ENCODE measurements around the gene ZNF746. TPM values are rescaled to one million over a fixed set of nuclear protein-coding genes. Genes with fewer than 3 reads are reported as not detected.

ZNF746 gene
- total RNA-seq, 1 donor from 2014 or later: 24.7 TPM

- TF ChIP-seq EZH2 (IDR thresholded peaks at IDR 0.05; ENCODE audit: insufficient read depth, low read length) (no peak), CTCF (IDR thresholded peaks at IDR 0.05; ENCODE audit: insufficient read depth, low read depth, low read length) (no peak)
- Histone ChIP-seq H3K36me3 (ENCODE audit: insufficient read depth, low read length) (peaks cover 48% of the 10 kb centered on the region), H3K9ac (ENCODE audit: low read length) (no peak overlapping the region), H3K4me3 (ENCODE audit: insufficient read depth, low read depth, low read length) (no peak overlapping the region), H3K27me3 (ENCODE audit: insufficient read depth, low read length) (no peaks in the 10 kb centered on the region), H3K27ac (ENCODE audit: low read depth, low read length) (no peak overlapping the region), H3K4me1 (ENCODE audit: insufficient read depth, low read length) (no peaks in the 10 kb centered on the region), H3K79me2 (ENCODE audit: insufficient read depth, low read length) (peaks cover 20% of the 10 kb centered on the region), H2AFZ (ENCODE audit: low read depth, low read length) (no peak overlapping the region), H3K9me3 (ENCODE audit: insufficient read depth, low read depth, low read length) (no peaks in the 10 kb centered on the region), H3K4me2 (ENCODE audit: low read length) (no peak overlapping the region), H4K20me1 (ENCODE audit: insufficient read depth, low read length) (peaks cover 32% of the 10 kb centered on the region)
- Mint-ChIP-seq H3K36me3 (ENCODE audit: low read depth, unreplicated experiment) (peaks cover 23% of the 10 kb centered on the region), H3K4me3 (ENCODE audit: unreplicated experiment) (no peak overlapping the region), H3K9me3 (ENCODE audit: unreplicated experiment) (no peaks in the 10 kb centered on the region), H3K27ac (ENCODE audit: unreplicated experiment) (no peak overlapping the region), H3K27me3 (ENCODE audit: low read depth, unreplicated experiment) (no peaks in the 10 kb centered on the region), H3K4me1 (ENCODE audit: low read depth, unreplicated experiment) (no peaks in the 10 kb centered on the region)
- FAIRE-seq (no peak), DNase-seq (ENCODE audit: low read depth) (no peak)
Observed at GRCh38 chr7:149450821-149451220, 46.8 kb downstream of the ZNF746 start.

GRCh38 chr7:149449897-149450296, 47.7 kb downstream of the ZNF746 start:
- no peak for FAIRE-seq
- peaks cover 50% of the 10 kb centered on the region for H3K36me3 ChIP-seq (ENCODE audit: insufficient read depth, low read length)
- peaks cover 20% of the 10 kb centered on the region for H3K36me3 Mint-ChIP-seq (ENCODE audit: low read depth, unreplicated experiment)

More at GRCh38 chr7:149449897-149450296, 47.7 kb downstream of the ZNF746 start:
- Mint-ChIP-seq H3K9me3 (ENCODE audit: unreplicated experiment) (no peaks in the 10 kb centered on the region), H3K27ac (ENCODE audit: unreplicated experiment) (no peak overlapping the region), H3K27me3 (ENCODE audit: low read depth, unreplicated experiment) (no peaks in the 10 kb centered on the region), H3K4me1 (ENCODE audit: low read depth, unreplicated experiment) (no peaks in the 10 kb centered on the region), H3K4me3 (ENCODE audit: unreplicated experiment) (no peak overlapping the region)
- no peak overlapping the region for H3K27ac ChIP-seq (ENCODE audit: low read depth, low read length)
- no peak overlapping the region for H3K4me3 ChIP-seq (ENCODE audit: insufficient read depth, low read depth, low read length)
- no peak for TF ChIP-seq EZH2 (IDR thresholded peaks at IDR 0.05; ENCODE audit: insufficient read depth, low read length)
- no peak for TF ChIP-seq CTCF (IDR thresholded peaks at IDR 0.05; ENCODE audit: insufficient read depth, low read depth, low read length)
- no peaks in the 10 kb centered on the region for H3K27me3 ChIP-seq (ENCODE audit: insufficient read depth, low read length)
- H4K20me1 ChIP-seq (ENCODE audit: insufficient read depth, low read length): peaks cover 24% of the 10 kb centered on the region
- H3K4me2 ChIP-seq (ENCODE audit: low read length): no peak overlapping the region
- H3K4me1 ChIP-seq (ENCODE audit: insufficient read depth, low read length): no peaks in the 10 kb centered on the region
- H3K9ac ChIP-seq (ENCODE audit: low read length): no peak overlapping the region
- no peaks in the 10 kb centered on the region for H3K9me3 ChIP-seq (ENCODE audit: insufficient read depth, low read depth, low read length)
- no peak for DNase-seq (ENCODE audit: low read depth)
- peaks cover 12% of the 10 kb centered on the region for H3K79me2 ChIP-seq (ENCODE audit: insufficient read depth, low read length)
- H2AFZ ChIP-seq (ENCODE audit: low read depth, low read length): no peak overlapping the region
